HG02678 (cell line): ENCODE results near the gene ZNF611.
"Not testable (repeated sequence)": the region's sequence is repeated elsewhere in the genome, so short reads cannot be mapped to it uniquely, and the experiment has no call there.

ENCODE experiments used
- ATAC-seq: cut with Tn5 transposase; IDR thresholded peaks from one replicate; pipeline ENCODE4 v1.9.1; 2021; ENCODE audit warnings: mild to moderate bottlenecking, moderate library complexity; ENCODE audit not compliant: unreplicated experiment

Gene ZNF611

DNA sequence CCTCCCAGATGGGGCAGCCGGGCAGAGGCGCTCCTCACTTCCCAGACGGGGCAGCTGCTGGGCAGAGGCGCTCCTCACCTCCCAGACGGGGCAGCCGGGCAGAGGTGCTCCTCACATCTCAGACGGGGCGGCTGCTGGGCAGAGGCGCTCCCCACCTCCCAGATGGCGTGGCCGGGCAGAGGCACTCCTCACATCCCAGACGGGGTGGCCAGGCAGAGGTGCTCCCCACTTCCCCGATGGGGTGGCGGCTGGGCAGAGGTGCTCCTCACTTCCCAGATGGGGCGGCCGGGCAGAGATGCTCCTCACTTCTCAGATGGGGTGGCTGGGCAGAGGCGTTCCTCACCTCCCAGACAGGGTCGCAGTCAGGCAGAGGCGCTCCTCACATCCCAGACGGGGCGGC is 14.3 kb downstream of the ZNF611 start:
- ATAC-seq: not testable (repeated sequence)

DNA sequence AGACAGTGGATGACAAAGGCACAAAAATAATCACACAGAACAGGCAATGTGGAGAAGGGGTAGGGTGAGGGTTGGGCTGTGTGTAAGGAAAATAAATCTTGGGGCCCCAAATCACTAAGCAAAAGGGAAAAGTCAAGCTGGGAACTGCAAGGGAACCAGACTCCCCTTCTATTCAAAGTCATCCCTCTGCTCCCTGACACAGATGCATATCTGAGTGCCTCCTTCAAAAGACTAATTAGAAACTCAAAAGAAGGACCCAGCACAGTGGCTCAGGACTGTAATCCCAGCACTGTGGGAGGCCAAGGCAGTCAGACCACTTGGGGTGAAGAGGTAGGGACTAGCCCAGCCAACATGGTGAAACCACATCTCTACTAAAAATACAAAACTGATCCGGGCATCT is 18.3 kb downstream of the ZNF611 start:
- ATAC-seq: no peak

DNA sequence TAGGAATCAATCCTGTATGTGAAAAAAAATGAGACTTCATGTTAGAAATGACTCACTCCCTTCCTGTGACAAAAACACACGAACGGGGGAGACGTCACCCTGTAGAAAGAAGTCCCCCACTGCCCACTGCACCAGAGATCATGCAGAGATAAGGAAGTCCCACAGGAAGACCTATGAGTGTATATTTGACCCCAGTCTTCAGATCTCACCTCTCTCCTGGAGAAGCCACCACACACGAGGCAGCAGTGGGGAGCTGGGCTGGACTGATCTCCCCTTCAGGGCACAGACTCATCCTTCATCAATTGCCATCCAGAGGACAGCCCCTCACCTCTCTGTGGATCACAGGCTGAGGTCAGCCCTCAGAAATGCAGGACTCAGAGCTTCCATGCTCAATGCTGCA is 18.9 kb downstream of the ZNF611 start:
- not testable (repeated sequence) for ATAC-seq

DNA sequence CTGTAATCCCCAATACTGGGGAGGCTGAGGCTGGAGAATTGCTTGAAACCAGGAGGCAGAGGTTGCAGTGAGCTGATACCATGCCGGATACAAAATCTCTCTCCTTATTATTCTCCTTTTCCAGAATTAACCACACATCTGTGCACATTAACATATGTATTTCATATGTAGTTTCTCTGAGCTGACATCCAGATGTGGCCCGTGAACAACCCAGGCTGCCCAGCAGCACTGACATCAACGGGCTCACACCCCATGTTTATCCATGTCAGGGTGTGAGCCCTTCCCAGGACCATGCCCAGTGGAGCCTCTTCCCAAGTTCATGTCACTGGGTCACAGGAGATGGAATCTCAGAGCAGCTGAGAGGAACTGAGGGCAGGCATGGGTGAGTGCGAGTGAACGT is 19.5 kb downstream of the ZNF611 start:
- not testable (repeated sequence) for ATAC-seq

DNA sequence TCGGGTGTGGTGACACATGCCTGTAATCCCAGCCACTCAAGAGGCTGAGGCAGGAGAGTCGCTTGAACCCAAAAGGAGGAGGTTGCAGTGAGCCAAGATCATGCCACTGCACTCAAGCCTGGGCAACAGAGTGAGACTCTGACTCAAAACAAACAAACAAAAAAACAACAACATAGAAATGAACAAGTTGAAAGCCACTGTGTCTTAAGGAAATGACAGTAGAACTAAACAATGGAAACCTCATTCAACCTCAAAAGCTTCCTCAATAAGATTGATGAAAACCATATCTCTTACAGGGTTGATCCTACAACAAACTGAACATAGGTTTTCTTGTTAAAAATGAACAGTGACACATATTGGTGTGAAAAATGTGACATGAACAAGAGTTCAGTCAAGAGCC is 21.8 kb downstream of the ZNF611 start:
- not testable (repeated sequence) for ATAC-seq

DNA sequence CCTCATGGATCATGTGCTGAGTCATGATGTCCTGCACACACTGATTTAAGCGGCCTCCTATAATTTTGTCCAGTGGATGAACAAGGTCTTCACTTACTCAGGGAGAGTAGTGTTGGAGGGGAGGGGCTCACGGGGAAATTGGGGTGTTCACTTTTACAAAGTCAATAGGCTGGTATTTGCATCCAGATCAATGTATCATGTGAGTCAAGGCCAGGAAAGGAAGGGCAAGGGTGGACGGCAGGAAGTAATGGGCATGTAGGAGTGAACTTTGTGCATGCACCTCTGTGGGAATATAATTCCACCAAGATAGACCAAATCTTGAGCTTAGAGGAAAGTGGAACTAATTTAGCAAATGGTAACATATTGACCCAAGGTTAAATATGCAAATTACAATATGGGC is 23.2 kb downstream of the ZNF611 start:
- ATAC-seq: not testable (repeated sequence)

DNA sequence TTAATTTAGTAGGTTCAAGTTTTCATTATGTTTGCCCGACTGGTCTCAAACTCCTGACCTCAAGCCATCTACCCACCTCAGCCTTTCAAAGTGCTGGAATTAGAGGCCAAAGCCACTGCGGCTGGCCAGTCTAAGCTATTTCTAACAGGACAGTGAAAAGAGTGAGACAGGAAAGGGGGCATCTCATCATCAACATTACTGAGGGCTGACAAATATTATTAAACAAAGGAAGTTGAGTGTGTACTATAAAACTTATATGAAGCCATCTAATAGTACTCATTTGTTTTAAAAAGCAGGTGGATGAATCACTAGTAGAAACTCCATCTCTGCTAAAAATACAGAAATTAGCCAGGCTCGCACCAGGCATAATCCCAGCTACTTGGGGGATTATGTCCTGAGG is 24.3 kb downstream of the ZNF611 start:
- ATAC-seq: no peak

DNA sequence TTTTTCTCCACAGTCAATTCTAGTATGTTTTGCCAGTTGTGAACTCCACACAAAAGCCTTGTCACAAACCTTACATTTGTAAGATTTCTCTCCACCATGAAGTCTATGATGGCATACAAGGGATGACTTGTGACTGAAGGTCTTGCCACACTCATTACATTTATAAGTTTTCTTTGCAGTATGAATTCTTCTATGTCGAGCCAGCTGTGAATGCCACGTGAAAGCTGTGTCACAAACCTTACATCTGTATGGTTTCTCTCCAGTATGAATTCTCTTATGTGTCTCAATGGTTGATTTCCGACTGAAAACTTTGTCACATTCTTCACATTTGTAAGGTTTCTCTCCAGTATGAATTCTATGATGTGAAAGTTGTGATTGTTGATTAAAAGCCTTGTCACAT is 29.2 kb downstream of the ZNF611 start:
- ATAC-seq: not testable (repeated sequence)

DNA sequence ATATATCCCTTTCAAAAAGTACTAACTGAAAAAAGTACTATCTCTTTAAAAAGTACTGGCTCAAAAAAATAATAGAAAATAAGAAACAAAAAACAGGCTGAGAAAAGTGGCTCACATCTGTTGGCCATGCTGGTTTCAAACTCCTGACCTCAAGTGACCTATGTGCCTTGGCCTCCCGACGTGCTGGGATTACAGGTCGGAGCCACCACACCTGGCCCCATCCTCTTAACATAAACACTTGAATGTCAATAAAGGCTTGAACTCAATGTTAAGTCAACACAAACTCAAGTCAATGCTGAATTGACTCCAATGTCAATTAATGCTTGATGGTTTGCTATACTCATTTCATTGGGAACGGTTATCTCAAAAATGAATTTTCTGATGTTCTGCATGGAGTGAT is 30.9 kb downstream of the ZNF611 start:
- ATAC-seq: no peak

DNA sequence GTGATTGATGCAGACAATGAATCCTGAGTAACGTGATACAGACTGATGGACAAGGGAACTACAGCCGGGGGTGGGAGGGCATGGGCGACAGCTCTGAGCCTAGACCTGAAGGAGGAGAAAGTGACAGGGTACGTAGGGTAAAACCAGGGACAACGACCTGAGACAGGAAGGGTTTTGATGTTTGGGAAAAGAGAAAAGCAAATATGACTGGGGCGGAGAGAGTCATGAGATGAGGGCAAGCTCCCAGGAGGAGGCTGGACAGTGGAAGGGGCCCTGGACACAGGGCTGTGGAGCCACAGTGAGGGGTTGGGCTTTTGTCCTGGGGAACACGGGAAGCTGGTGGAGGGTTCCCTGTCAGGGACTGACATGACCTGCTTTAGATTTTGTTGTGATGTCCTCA is 34.2 kb downstream of the ZNF611 start:
- no peak for ATAC-seq

DNA sequence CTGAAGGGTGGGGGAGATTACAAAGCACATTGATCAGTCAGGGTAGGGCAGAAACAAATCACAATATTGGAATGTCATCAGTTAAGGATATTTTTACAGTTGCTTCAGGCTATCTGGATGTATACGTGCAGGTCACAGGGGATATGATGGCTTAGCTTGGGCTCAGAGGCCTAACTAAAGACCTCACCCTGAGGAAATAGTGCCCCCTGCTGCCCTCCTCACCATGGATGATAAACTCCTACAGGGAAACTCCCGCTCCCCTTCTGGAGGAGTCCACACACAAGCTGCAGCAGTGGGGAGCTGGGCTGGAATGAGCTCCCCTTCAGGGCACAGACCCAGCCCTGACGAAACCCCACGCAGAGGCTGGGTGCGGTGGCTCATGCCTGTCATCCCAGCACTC is 35.3 kb downstream of the ZNF611 start:
- ATAC-seq: not testable (repeated sequence)

DNA sequence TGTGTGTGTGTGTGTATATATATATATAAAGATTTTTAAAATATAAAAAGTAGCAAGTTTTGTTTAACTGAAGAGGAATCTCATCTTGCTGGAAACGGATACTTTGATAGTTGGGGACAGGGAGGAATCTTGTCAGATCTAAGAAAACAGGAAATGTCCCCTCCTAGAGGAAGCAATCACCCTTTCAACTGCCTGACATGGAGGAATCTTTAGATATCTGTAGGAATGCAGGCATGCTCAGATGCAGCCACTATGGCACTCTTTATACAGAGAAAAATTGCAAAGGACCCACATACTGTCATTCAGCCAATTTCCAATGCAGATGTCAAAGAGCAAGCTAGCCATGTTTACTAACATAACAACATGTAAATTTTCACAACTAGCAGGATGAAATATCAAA is 38.8 kb downstream of the ZNF611 start:
- ATAC-seq: no peak

DNA sequence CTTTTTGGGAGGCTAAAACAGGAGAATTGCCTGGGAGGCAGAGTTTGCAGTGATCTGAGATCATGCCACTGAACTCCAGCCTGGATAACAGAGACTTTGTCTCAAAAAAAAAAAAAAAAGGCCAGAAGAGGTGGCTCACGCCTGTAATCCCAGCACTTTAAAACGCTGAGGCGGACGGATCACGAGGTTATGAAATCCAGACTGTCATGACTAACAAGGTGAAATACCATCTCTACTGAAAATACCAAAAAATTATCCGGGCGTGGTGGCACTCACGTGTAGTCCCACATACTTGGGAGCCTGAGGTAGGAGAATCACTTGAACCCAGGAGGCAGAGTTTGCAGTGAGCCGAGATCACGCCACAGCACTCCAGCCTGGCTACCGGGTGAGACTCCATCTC is 39.9 kb downstream of the ZNF611 start:
- no peak for ATAC-seq

DNA sequence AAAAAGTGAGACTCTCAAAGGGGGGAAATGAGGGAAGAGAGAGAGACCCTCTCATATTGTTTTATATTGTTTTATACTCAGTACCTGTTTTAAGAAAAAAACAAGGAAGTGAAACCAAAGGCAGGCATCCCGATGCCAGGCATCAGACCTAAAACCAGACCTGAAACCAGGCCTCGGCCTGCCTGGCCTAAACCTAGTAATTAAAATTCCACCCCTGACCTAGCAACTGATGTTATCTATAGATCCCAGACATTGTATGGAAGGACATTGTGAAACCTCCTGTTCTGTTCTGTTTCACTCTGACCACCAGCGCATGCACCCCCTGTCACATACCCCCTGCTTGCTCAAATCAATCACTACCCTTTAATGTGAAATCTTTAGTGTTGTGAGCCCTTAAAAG is 40.6 kb downstream of the ZNF611 start:
- ATAC-seq: not testable (repeated sequence)

DNA sequence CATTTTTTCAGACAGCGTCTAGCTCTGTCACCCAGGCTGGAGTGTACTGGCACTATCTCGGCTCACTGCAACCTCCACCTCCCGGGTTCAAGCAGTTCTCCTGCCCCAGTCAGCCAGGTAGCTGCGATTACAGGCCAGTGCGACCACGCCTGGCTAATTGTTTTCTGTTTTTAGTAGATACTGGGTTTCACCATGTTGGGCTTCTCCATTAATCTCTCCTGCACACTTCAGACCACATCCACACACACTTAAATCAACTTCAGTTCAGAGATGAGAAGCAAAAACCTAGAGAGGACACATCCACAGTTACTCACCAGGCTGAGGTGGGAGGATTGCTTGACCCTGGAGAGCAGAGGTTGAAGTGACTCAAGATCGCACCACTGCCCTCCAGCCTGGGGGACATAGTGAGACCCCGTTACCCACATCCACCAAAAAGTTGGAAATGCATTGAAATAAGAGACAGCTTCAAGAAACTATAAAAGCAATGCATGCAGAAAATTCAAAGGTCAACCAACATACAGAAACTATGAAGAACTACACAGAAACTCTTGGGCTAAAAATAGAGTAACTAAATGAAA is 42.3 kb downstream of the ZNF611 start:
- no peak for ATAC-seq

DNA sequence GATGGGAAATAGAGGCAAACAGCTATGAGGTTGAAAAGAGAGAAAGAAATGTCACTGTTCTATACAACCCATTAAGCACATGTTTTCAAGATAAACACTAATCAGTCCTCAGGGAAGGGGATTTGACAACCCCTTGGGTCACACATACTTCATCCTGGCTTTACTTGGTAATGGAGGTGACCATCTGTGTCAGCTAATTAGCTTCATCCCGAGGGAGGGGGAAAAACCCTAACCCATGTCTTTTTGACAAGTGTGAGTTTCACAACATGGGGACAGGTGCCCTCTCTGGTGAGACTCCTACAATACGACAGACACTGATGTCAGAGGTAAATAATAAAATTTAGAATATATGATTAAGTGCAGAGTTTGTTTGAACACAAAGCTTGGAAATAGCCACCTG is 43.1 kb downstream of the ZNF611 start:
- ATAC-seq: no peak

DNA sequence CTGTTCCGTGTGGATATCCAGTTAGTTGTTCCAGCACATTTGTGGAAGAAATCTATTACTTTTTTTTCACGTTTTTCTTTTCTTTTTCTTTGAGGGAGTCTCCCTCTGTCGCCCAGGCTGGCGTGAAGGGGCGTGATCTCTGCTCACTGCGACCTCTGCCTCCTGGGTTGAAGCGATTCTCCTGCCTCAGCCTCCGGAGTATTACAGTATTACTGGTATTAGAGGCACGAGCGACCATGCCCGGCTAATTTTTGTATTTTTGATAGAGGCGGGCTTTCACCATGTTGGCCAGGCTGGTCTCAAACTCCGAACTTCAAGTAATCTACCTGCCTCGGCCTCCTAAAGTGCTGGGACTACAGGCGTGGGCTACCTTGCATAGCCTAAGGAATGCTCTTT is 43.6 kb downstream of the ZNF611 start:
- ATAC-seq: no peak

DNA sequence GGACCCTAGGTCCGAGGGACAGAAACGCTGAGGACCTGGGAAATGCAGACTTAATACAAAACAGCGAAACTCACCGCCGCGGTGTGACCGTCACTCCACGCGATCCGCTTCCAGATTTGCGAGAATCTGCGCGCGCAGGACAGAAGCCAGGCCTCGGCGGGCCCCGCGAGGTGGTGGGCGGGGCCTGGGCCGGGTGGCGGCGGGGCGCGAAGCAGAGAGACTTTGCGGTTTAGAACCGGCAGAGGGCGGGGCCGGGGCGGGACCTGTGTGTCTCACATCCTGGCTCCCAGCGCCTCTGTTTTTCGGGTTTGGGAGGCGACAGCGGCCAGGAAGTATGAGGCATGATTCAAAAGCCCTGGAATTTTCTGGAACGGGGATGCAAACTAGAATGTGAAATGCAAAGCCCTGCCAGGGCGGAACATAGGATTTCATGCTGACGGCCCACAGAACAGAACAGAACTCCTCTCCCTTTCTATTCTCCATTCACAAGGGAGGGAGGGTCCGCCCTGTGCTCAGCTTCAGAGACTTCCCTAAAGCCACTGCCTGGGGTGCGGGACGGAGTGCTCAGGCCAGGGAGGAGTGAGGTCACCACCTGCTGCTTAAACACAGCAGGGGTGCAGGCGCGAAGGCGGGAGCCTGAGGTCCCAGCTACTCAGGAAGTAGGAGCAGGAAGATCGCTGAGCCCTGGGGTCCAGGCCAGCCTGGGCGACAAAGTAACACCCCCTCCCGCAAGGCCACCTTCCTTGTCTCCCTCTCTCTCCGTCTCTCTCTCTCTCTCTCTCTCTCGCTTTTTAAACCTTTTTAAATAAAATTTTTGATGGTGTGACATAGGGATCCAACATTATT is 44.3 kb downstream of the ZNF611 start:
- ATAC-seq: peak; percentile 86

DNA sequence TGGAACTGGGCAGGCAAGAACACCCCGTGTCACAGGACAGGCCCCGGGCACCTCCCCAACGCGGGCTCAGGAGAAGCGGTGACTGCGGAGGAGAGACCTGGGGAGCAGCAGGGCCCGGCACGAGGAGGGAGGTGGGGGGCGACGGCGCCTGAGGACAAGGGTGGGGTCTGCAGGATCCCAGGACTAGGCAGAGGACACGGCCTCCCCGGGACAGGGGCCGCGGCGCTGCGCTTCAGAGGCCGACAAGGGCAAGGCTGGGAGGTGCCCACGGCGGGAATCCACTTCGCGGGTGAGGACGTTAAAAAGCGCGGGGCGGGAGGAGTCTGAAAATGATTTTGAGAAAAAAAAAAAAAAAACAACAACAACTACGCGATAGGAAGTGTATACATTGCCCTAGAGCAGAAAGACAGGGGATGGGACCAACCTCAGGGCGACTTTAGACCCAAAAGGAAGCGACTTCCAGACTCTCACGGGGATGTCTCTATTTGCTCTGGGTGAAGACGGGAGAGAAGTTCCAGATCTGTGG is 44.9 kb downstream of the ZNF611 start:
- peak; percentile 35 for ATAC-seq

DNA sequence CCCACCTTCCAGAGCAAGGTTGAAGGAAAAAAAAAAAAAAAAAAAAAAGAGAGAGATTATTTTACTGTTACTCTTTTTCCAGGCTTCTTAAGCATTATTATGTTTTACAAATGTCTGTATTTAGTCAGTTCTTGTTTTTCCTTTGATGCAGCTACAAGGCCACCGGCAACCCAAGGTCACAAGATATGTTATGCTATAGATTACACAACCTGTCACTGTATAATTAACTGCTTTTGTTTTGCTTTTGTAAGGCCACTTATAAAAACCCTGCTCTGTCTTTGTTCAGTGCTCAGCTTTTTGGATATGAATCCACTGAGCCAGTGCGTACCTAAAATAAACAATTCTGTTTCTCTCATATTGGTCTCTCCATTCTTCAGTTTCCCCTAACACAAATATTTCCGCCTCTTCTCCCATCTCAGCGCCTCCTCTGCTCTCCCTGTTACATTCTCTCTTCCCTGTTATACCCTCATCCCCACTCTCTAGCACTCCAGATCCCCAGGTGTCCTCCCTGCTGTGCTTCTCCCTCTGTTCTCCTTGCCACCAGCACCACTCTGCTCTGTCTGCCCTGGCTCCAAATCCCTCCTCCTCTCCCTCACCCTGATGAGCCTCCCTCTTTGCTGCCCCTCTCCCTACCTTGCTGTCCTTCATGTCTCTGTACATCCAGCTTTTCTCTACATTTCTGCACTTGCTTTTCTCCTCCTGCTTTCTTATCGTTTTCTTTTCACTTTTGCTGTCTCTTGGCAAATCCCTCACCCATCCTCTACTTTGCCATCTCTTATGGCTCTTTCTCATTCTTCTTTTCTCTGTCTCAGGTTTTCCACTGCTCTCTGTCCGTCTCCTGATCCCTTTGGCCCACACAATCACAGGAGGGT is 45.7 kb downstream of the ZNF611 start:
- not testable (repeated sequence) for ATAC-seq

DNA sequence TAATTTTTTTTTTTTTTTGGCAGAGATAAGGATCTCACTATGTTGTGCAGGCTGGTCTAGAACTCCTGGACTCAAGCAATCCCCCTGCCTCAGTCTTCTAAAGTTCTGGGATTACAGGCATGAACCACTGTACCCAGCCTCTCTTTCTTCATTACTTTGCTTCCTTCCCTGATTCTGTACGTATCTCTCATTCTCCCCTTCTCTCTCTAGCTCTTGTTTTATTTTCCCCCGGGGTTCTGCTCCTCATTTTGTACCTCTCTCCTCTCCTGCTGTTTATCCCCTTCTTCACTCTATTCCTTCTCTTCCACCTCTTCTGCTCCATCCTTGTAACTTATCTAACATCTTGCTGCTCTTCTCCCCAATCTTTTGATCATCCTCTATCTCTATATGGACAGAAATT is 46.5 kb downstream of the ZNF611 start:
- no peak for ATAC-seq
